ENCODE results near the gene MFSD6L. TPM values are rescaled to one million over a fixed set of nuclear protein-coding genes. Genes with fewer than 3 reads are reported as not detected.

The MFSD6L gene
- total RNA-seq, 1 experiment from 2014 or later: 4.0 TPM

DNA sequence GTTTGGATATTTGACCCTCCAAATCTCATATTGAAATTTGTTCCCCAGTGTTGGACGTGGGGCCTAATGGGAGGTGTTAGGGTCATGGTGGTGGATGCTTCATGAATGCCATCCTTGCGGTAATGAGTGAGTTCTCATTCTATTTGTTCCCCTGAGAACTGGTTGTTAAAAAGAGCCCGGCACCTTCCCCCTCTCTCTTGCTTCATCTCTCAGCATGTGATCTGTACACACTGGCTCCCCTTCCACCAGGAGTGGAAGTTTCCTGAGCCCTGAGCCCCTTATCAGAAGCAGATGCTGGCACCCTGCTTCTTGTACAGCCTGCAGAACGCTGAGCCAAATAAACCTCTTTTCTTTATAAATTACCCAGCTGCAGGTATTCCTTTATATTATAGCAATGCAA lies 42.7 kb upstream of the MFSD6L start:
- Mint-ChIP-seq H3K27ac (no peak overlapping the region), H3K27me3 (ENCODE audit: low read depth) (peaks cover 3% of the 10 kb centered on the region), H3K4me3 (no peak overlapping the region)

DNA sequence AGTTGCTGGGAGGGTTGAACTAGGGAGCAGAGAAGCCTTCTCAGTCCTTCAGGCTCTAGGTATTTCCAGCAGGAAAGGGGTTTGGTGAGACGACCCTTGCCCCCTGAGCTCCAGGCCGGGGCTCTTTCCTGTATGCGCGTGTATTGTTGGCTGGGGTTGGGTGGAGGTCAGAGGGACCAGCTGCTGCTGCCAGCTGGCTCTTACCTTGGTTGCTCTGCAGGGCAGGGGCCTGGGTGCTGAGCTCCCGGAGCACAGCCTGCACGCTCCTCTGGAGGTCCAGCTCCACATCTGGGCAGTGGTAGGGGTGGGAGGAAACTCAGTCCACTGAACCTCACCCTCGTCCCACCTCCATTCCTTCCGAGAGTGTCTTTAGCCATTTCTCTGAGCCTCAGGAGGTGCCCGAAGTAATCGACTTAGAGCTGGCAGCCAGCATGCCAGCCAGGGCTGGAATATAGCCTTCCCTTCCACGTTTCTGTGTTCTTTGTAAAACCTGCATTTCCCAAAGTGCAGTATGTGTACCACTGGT lies 40.3 kb upstream of the MFSD6L start:
- Mint-ChIP-seq H3K27ac (no peak overlapping the region), H3K9me3 (0 out of 2 replicates have a peak, but pooled peaks cover 10% of the 10 kb centered on the region), H3K36me3 (no peaks in the 10 kb centered on the region), H3K4me3 (no peak overlapping the region), H3K4me1 (peaks cover 25% of the 10 kb centered on the region), H3K27me3 (ENCODE audit: low read depth) (peaks cover 3% of the 10 kb centered on the region)
- TF ChIP-seq ZNF423 (CRISPR knock-in tag; IDR thresholded peaks at IDR 0.05) (no peak), TP53 (CRISPR knock-in tag; IDR thresholded peaks at IDR 0.05) (no peak), ZNF263 (CRISPR knock-in tag; IDR thresholded peaks at IDR 0.05; ENCODE audit: low read depth) (no peak), ZBTB21 (CRISPR knock-in tag; IDR thresholded peaks at IDR 0.05; ENCODE audit: borderline replicate concordance) (no peak), IRF1 (CRISPR knock-in tag; IDR thresholded peaks at IDR 0.05) (no peak), MXD4 (CRISPR knock-in tag; IDR thresholded peaks at IDR 0.05; ENCODE audit: borderline replicate concordance) (no peak)
- ChIA-PET POLR2A (interaction anchor here (1.0 kb wide), 1 partner anchor 9 kb away, joined by 3 read pairs; no protein-coding TSS in a partner anchor), CTCF (interaction anchor here (0.8 to 1.2 kb wide), 5 partner anchors 9 to 61 kb away, joined by 3 to 6 read pairs (median 4); partner anchors contain the start of gene MFSD6L)
- ATAC-seq (peak; percentile 46), DNase-seq (ENCODE audit: low spot score) (no peak)

More for the DNA sequence above, 42.7 kb upstream of the MFSD6L start:
- H3K9me3 Mint-ChIP-seq: peaks cover 13% of the 10 kb centered on the region
- H3K36me3 Mint-ChIP-seq: no peaks in the 10 kb centered on the region
- POLR2A ChIA-PET: no interaction called here
- TF ChIP-seq JAZF1 (CRISPR knock-in tag; IDR thresholded peaks at IDR 0.05) (no peak), MLX (CRISPR knock-in tag; IDR thresholded peaks at IDR 0.05) (no peak), NR3C1 (CRISPR knock-in tag; conservative IDR thresholded peaks at IDR 0.05; ENCODE audit: low read depth) (no peak), OVOL2 (CRISPR knock-in tag; IDR thresholded peaks at IDR 0.05; ENCODE audit: borderline replicate concordance) (no peak), NFATC4 (CRISPR knock-in tag; IDR thresholded peaks at IDR 0.05) (no peak), FOXJ3 (CRISPR knock-in tag; IDR thresholded peaks at IDR 0.05; ENCODE audit: borderline replicate concordance) (no peak), FOXP1 (CRISPR knock-in tag; IDR thresholded peaks at IDR 0.05; ENCODE audit: borderline replicate concordance) (no peak)
- TF ChIP-seq, protein P1, sequence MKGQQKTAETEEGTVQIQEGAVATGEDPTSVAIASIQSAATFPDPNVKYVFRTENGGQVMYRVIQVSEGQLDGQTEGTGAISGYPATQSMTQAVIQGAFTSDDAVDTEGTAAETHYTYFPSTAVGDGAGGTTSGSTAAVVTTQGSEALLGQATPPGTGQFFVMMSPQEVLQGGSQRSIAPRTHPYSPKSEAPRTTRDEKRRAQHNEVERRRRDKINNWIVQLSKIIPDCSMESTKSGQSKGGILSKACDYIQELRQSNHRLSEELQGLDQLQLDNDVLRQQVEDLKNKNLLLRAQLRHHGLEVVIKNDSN (CRISPR knock-in tag; IDR thresholded peaks at IDR 0.05): no peak
- CTCF ChIA-PET: interaction anchor here (1.4 to 3.3 kb wide), 2 partner anchors 9 to 47 kb away, joined by 3 to 19 read pairs; no protein-coding TSS in a partner anchor
- no peak for ATAC-seq
- DNase-seq (ENCODE audit: low spot score): no peak
- H3K4me1 Mint-ChIP-seq: peaks cover 26% of the 10 kb centered on the region

DNA sequence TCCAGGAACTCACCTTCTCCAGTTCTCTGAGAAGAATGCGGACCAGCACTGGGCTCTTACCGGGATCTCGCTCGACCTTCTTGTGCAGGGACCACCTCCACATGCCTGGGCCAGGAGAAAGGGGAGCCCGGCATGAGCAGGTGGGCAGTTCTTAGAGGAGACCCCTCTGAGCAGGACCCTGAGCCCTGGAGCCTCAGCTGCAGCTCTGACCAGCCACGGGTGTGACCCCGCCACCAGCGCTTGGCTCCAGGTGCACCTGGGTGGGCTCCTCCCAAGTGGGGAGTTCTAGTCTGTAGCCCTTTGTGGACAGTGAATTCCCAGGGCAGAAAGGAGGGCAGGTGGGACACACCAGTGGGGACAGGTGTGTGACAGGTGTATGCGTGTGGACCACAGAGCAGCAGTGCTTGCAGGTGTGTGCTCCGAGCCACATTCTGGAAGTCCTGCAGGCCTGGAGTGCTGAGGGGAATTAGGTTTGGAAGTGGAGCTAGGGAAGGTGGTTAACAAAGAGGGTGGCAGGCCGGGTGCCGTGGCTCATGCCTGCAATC lies 39.5 kb upstream of the MFSD6L start:
- no peak for DNase-seq (ENCODE audit: low spot score)
- H3K4me1 Mint-ChIP-seq: peaks cover 25% of the 10 kb centered on the region

More for the DNA sequence above, 39.5 kb upstream of the MFSD6L start:
- Mint-ChIP-seq H3K36me3 (no peaks in the 10 kb centered on the region), H3K9me3 (0 out of 2 replicates have a peak, but pooled peaks cover 10% of the 10 kb centered on the region), H3K27ac (no peak overlapping the region), H3K27me3 (ENCODE audit: low read depth) (peaks cover 3% of the 10 kb centered on the region), H3K4me3 (no peak overlapping the region)
- ChIA-PET CTCF (interaction anchor here (0.8 to 1.1 kb wide), 2 partner anchors 21 to 62 kb away, joined by 3 to 4 read pairs; no protein-coding TSS in a partner anchor), POLR2A (no interaction called here)
- TF ChIP-seq CREB1 (CRISPR knock-in tag; IDR thresholded peaks at IDR 0.05): no peak
- TF ChIP-seq AR (CRISPR knock-in tag; IDR thresholded peaks at IDR 0.05): no peak
- no peak for TF ChIP-seq TEAD4 (CRISPR knock-in tag; IDR thresholded peaks at IDR 0.05)
- no peak for TF ChIP-seq ZNF416 (CRISPR knock-in tag; IDR thresholded peaks at IDR 0.05)
- TF ChIP-seq RELA (CRISPR knock-in tag; IDR thresholded peaks at IDR 0.05; ENCODE audit: borderline replicate concordance): no peak
- no peak for TF ChIP-seq ZNF317 (CRISPR knock-in tag; IDR thresholded peaks at IDR 0.05; ENCODE audit: borderline replicate concordance, low read depth)
- TF ChIP-seq, protein P2, sequence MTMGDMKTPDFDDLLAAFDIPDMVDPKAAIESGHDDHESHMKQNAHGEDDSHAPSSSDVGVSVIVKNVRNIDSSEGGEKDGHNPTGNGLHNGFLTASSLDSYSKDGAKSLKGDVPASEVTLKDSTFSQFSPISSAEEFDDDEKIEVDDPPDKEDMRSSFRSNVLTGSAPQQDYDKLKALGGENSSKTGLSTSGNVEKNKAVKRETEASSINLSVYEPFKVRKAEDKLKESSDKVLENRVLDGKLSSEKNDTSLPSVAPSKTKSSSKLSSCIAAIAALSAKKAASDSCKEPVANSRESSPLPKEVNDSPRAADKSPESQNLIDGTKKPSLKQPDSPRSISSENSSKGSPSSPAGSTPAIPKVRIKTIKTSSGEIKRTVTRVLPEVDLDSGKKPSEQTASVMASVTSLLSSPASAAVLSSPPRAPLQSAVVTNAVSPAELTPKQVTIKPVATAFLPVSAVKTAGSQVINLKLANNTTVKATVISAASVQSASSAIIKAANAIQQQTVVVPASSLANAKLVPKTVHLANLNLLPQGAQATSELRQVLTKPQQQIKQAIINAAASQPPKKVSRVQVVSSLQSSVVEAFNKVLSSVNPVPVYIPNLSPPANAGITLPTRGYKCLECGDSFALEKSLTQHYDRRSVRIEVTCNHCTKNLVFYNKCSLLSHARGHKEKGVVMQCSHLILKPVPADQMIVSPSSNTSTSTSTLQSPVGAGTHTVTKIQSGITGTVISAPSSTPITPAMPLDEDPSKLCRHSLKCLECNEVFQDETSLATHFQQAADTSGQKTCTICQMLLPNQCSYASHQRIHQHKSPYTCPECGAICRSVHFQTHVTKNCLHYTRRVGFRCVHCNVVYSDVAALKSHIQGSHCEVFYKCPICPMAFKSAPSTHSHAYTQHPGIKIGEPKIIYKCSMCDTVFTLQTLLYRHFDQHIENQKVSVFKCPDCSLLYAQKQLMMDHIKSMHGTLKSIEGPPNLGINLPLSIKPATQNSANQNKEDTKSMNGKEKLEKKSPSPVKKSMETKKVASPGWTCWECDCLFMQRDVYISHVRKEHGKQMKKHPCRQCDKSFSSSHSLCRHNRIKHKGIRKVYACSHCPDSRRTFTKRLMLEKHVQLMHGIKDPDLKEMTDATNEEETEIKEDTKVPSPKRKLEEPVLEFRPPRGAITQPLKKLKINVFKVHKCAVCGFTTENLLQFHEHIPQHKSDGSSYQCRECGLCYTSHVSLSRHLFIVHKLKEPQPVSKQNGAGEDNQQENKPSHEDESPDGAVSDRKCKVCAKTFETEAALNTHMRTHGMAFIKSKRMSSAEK (CRISPR knock-in tag; IDR thresholded peaks at IDR 0.05; ENCODE audit: borderline replicate concordance): no peak
- no peak for TF ChIP-seq GRHL2 (CRISPR knock-in tag; IDR thresholded peaks at IDR 0.05; ENCODE audit: insufficient replicate concordance, severe bottlenecking)
- TF ChIP-seq GTF2I (CRISPR knock-in tag; conservative IDR thresholded peaks at IDR 0.05): no peak
- ATAC-seq: no peak

Data from WTC11 (cell line).